ENCODE data around the gene KCNK4. TPM values are rescaled to one million over a fixed set of nuclear protein-coding genes. Genes with fewer than 3 reads are reported as not detected.

The KCNK4 gene
- total RNA-seq, 1 donor from 2014 or later = not detected

DNA sequence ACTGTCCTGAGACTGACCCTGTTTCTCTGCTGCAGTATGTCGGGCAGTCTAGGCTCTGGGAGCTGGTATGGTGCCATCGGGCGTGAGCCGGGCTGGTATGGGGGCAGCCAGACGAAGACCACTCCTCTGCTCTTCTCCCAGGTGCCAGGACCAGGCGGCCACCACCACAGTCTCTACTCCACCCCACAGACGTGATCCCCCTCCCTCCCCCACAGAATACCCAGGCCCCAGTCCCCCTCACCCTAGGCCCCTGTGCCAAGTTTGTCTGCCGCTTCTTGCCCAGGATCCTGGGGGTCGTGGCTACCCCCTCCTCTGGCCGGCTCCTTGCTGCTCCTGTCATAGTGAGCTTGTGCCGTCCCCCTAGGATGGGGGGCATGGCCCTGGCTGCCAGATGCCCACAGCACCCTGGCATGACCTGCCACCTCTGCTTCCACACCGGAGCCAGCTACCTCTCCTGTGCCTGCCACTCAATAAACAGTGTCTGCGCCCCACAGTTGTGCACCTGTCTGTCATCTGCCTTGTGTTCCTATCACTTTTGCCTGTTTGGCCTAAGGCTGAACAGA lies 2.0 kb upstream of the KCNK4 start:
- intact Hi-C loops (cut with DNase I) = no loop called here

DNA sequence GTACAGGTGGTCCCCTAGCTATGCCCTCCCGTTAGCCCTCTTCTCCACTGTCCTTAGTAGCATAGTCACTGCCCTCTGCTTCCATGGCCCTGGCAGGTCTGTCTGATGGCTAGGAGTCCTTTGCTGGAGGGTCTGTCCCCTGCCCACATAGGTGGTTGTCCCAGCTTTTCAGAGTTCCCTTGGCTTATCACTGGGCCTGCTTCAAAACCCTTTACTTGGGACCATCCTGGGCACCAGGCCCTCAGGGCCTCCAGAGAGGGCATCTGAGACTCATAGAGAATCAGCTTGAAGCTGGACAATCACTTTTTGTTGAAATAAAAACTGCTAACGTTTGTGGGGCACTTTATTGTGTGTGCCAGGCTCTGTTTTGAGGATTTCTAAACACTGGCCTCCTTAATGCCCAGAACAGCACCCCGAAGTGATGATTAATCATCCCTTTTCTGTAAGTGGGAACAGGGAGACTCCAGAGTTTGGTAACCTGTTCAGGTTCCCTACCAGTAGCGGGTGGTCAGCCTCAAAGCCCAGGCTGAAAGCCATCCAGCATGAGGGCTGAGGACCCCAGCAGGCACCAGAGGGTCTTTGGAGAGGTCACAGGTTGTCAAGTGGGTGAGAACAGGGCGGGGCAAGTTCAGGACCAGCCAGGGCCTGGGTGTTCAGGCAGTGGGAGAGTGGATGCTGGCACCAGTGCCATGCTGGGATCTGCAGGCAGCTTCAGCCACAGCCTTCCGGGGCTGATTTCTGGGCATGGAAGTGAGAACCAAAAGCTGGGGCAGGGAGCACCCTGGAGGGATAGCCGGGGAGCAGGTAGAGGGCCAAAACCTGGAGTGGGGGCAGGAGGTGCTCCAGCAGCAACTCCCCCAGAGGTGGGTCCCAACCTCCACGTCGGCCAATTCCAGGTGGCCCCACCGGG lies 495 bp upstream of the KCNK4 start:
- Histone ChIP-seq H3K36me3 (no peaks in the 10 kb centered on the region), H3K9me3 (no peaks in the 10 kb centered on the region), H3K27me3 (peaks cover 13% of the 10 kb centered on the region), H3K27ac (no peak overlapping the region), H3K4me1 (peaks cover 10 to 16% of the 10 kb centered on the region in 2 donors), H3K4me3 (no peak overlapping the region)
- DNase-seq (ENCODE audit: low spot score in 2 of 2) = no peak
- intact Hi-C loops (cut with DNase I) = no loop called here
- TF ChIP-seq, protein P1, sequence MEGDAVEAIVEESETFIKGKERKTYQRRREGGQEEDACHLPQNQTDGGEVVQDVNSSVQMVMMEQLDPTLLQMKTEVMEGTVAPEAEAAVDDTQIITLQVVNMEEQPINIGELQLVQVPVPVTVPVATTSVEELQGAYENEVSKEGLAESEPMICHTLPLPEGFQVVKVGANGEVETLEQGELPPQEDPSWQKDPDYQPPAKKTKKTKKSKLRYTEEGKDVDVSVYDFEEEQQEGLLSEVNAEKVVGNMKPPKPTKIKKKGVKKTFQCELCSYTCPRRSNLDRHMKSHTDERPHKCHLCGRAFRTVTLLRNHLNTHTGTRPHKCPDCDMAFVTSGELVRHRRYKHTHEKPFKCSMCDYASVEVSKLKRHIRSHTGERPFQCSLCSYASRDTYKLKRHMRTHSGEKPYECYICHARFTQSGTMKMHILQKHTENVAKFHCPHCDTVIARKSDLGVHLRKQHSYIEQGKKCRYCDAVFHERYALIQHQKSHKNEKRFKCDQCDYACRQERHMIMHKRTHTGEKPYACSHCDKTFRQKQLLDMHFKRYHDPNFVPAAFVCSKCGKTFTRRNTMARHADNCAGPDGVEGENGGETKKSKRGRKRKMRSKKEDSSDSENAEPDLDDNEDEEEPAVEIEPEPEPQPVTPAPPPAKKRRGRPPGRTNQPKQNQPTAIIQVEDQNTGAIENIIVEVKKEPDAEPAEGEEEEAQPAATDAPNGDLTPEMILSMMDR (IDR thresholded peaks at IDR 0.05) = no peak

More for the DNA sequence above, 2.0 kb upstream of the KCNK4 start:
- H3K36me3 ChIP-seq = no peaks in the 10 kb centered on the region
- no peak overlapping the region for H3K27ac ChIP-seq
- no peaks in the 10 kb centered on the region for H3K9me3 ChIP-seq
- DNase-seq (ENCODE audit: low spot score in 2 of 2) = no peak
- TF ChIP-seq, protein P1 (IDR thresholded peaks at IDR 0.05) = no peak
- peaks cover 13% of the 10 kb centered on the region for H3K27me3 ChIP-seq
- H3K4me3 ChIP-seq = no peak overlapping the region
- H3K4me1 ChIP-seq = peaks cover 10 to 17% of the 10 kb centered on the region in 2 donors

DNA sequence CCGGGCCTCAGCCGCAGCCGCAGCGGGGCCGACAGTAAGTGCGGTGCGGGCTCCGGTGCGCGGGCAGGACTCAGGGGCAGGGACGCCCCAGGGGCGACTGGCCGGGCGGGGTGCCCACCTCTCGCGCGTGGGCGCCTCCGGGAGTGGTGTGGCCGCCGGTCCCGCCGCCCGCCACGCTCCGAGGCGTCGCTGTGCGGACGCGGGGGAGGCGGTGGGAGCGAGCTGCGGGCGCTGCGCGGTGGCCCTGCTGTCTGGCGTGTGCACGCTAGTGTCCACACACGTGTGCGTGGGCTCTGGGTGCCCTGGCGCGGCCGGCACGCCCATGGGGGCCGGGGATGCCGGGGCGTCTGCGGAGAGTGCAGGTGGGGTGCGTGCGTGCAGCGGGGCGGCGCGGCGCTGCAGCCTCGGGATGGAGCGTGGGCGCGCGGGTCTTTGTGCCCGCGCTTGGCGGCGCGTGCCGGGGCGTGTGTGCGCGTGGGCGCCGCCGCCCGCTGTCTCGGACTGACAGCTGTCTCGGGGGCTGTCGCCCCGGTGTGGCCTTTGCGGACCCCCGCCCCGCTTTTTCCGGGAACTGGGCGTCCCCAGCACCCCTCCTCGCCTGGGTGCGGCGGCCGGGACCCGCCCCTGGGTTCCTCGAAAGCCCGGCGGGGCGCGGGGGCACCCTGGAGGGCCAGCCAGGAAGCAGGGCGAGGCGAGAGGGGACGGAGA lies 804 bp downstream of the KCNK4 start:
- Histone ChIP-seq H3K27ac (no peak overlapping the region), H3K4me3 (peak overlapping the region; percentile 47 to 61), H3K4me1 (peaks cover 7 to 10% of the 10 kb centered on the region in 2 donors), H3K27me3 (peaks cover 15% of the 10 kb centered on the region), H3K9me3 (no peaks in the 10 kb centered on the region), H3K36me3 (no peaks in the 10 kb centered on the region)
- DNase-seq (ENCODE audit: low spot score in 2 of 2) = no peak
- intact Hi-C loops (cut with DNase I) = no loop called here
- TF ChIP-seq, protein P1 (IDR thresholded peaks at IDR 0.05) = no peak

DNA sequence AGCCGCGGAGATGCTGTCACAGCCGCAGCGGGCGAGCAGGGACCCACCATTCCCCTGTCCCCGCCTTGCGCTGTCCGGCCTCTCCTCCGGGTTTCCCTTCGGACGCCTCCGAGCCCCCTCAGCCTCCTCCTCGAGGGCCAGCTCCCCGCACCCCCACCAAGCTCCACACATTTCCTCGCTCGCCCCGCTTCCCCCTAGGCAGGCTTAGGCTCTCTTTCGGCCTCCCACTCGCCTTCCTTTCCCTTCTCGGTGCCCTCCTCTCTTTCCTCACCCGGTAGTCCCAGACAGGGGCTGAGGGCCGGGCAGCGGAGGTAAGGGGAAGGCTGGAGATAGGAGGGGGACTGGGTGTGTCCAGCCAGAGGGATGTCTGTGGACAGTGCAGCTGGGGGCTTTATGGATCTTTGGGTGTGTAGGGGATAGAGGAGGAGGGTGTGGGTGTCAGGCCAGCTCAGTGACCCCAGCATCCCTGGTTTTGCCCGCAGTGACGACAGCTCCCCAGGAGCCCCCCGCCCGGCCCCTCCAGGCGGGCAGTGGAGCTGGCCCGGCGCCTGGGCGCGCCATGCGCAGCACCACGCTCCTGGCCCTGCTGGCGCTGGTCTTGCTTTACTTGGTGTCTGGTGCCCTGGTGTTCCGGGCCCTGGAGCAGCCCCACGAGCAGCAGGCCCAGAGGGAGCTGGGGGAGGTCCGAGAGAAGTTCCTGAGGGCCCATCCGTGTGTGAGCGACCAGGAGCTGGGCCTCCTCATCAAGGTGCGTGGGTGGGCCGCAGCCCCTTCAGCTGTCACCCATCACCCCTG lies 1.6 kb downstream of the KCNK4 start:
- H3K4me1 ChIP-seq = peaks cover 7 to 10% of the 10 kb centered on the region in 2 donors
- no peaks in the 10 kb centered on the region for H3K36me3 ChIP-seq
- no peaks in the 10 kb centered on the region for H3K9me3 ChIP-seq
- intact Hi-C loops (cut with DNase I) = no loop called here
- peak overlapping the region; percentile 47 to 61 for H3K4me3 ChIP-seq
- no peak for DNase-seq (ENCODE audit: low spot score in 2 of 2)
- H3K27me3 ChIP-seq = peaks cover 22% of the 10 kb centered on the region
- no peak overlapping the region for H3K27ac ChIP-seq
- TF ChIP-seq, protein P1 (IDR thresholded peaks at IDR 0.05) = no peak

DNA sequence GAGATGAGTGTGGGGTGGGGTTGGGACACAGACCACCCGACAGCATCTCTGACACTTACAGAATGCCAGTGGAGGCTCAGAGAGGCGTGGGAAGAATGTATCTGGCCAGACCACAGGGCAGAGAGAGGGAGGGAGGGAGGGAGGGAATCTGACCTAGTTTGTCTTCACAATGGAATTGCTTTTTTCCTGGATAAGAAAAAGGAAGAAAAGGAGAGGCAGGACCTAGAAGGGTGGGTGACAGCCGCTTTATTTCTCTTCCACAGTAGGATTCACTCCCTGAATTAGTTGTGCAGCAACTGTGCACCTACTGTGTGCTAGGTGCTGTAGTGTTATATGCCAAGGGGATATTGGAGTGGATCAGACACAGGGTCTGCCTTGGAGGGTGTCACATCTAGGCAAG lies 3.7 kb downstream of the KCNK4 start:
- Histone ChIP-seq H3K36me3 (no peaks in the 10 kb centered on the region), H3K4me3 (no peak overlapping the region), H3K4me1 (peaks cover 7 to 13% of the 10 kb centered on the region in 2 donors), H3K27ac (no peak overlapping the region), H3K9me3 (no peaks in the 10 kb centered on the region), H3K27me3 (peaks cover 22% of the 10 kb centered on the region)
- DNase-seq (ENCODE audit: low spot score in 2 of 2) = no peak
- TF ChIP-seq, protein P1 (IDR thresholded peaks at IDR 0.05) = no peak
- intact Hi-C loops (cut with DNase I) = no loop called here

Data from ascending aorta (tissue), 2 donors.